Measurements from ENCODE around the gene CRYBG1.
"Not testable (repeated sequence)": the region's sequence is repeated elsewhere in the genome, so short reads cannot be mapped to it uniquely, and the experiment has no call there.

The CRYBG1 gene

GRCh38 chr6:106525882-106526275 lies 165.4 kb downstream of the CRYBG1 start:
- no peak for DNase-seq (ENCODE audit: low spot score)

GRCh38 chr6:106527117-106527516 lies 166.6 kb downstream of the CRYBG1 start:
- no peak for DNase-seq (ENCODE audit: low spot score)

GRCh38 chr6:106527979-106528378 lies 167.5 kb downstream of the CRYBG1 start:
- DNase-seq (ENCODE audit: low spot score), result no peak

GRCh38 chr6:106528521-106528920 lies 168.0 kb downstream of the CRYBG1 start:
- DNase-seq (ENCODE audit: low spot score), result no peak

- DNase-seq (ENCODE audit: low spot score), result no peak
Measured at GRCh38 chr6:106529438-106529837, 168.9 kb downstream of the CRYBG1 start.

- DNase-seq (ENCODE audit: low spot score), result no peak
Measured at GRCh38 chr6:106530026-106530425, 169.5 kb downstream of the CRYBG1 start.

- no peak for DNase-seq (ENCODE audit: low spot score)
Measured at GRCh38 chr6:106530502-106530901, 170.0 kb downstream of the CRYBG1 start.

GRCh38 chr6:106533054-106533453 lies 172.5 kb downstream of the CRYBG1 start:
- no peak for DNase-seq (ENCODE audit: low spot score)

GRCh38 chr6:106534004-106534403 lies 173.5 kb downstream of the CRYBG1 start:
- no peak for DNase-seq (ENCODE audit: low spot score)

- no peak for DNase-seq (ENCODE audit: low spot score)
Measured at GRCh38 chr6:106534564-106534982, 174.1 kb downstream of the CRYBG1 start.

GRCh38 chr6:106535012-106535411 lies 174.5 kb downstream of the CRYBG1 start:
- no peak for DNase-seq (ENCODE audit: low spot score)

GRCh38 chr6:106536357-106536756 lies 175.8 kb downstream of the CRYBG1 start:
- no peak for DNase-seq (ENCODE audit: low spot score)

GRCh38 chr6:106536851-106537250 lies 176.3 kb downstream of the CRYBG1 start:
- no peak for DNase-seq (ENCODE audit: low spot score)

- DNase-seq (ENCODE audit: low spot score), result no peak
Measured at GRCh38 chr6:106537662-106538061, 177.1 kb downstream of the CRYBG1 start.

- DNase-seq (ENCODE audit: low spot score), result no peak
Measured at GRCh38 chr6:106538145-106538544, 177.6 kb downstream of the CRYBG1 start.

- no peak for DNase-seq (ENCODE audit: low spot score)
Measured at GRCh38 chr6:106539936-106540335, 179.4 kb downstream of the CRYBG1 start.

GRCh38 chr6:106540432-106540831 lies 179.9 kb downstream of the CRYBG1 start:
- DNase-seq (ENCODE audit: low spot score), result no peak

- peak; percentile 26 for DNase-seq (ENCODE audit: low spot score)
Measured at GRCh38 chr6:106540907-106541306, 180.4 kb downstream of the CRYBG1 start.

GRCh38 chr6:106546261-106546690 lies 185.8 kb downstream of the CRYBG1 start:
- DNase-seq (ENCODE audit: low spot score), result no peak

- DNase-seq (ENCODE audit: low spot score), result no peak
Measured at GRCh38 chr6:106546691-106547414, 186.3 kb downstream of the CRYBG1 start.

- peak; percentile 27 for DNase-seq (ENCODE audit: low spot score)
Measured at GRCh38 chr6:106547601-106548453, 187.3 kb downstream of the CRYBG1 start.

- DNase-seq (ENCODE audit: low spot score), result not testable (repeated sequence)
Measured at GRCh38 chr6:106548926-106549455, 188.5 kb downstream of the CRYBG1 start.

GRCh38 chr6:106549521-106549920 lies 189.0 kb downstream of the CRYBG1 start:
- no peak for DNase-seq (ENCODE audit: low spot score)
